Measurements from ENCODE around the gene ADAM23.

The ADAM23 gene

DNA sequence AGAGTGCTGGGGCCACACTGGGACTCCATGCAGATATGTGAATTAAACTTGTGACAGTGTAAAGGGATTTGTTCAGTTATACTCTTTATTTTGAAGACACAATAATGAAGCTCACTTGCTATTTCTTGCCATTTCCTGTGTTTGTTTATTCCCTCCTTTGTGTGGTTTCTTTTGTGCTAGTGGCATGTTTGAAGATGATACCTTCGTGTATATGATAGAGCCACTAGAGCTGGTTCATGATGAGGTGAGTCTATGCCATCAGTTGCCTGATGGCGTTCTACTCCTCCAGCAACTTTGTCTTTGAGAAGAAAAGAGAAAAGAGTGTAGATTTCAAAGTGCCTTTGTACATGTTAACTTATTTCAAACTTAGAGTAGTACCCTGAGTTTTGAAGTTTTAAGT, 99.7 kb downstream of the ADAM23 start:
- H3K9ac ChIP-seq (ENCODE audit: low read length) = no peak overlapping the region
- H3K4me2 ChIP-seq (ENCODE audit: low read depth, low read length, poor library complexity, severe bottlenecking) = no peak overlapping the region
- no peaks in the 10 kb centered on the region for H3K36me3 ChIP-seq (ENCODE audit: low read length)
- no peak overlapping the region for H3K27ac ChIP-seq (ENCODE audit: low read depth, low read length)
- TF ChIP-seq EZH2phosphoT487 (conservative IDR thresholded peaks at IDR 0.05; ENCODE audit: low read length) = no peak
- TF ChIP-seq, protein P1, sequence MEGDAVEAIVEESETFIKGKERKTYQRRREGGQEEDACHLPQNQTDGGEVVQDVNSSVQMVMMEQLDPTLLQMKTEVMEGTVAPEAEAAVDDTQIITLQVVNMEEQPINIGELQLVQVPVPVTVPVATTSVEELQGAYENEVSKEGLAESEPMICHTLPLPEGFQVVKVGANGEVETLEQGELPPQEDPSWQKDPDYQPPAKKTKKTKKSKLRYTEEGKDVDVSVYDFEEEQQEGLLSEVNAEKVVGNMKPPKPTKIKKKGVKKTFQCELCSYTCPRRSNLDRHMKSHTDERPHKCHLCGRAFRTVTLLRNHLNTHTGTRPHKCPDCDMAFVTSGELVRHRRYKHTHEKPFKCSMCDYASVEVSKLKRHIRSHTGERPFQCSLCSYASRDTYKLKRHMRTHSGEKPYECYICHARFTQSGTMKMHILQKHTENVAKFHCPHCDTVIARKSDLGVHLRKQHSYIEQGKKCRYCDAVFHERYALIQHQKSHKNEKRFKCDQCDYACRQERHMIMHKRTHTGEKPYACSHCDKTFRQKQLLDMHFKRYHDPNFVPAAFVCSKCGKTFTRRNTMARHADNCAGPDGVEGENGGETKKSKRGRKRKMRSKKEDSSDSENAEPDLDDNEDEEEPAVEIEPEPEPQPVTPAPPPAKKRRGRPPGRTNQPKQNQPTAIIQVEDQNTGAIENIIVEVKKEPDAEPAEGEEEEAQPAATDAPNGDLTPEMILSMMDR (IDR thresholded peaks at IDR 0.05; ENCODE audit: insufficient read depth, low read length, poor library complexity, severe bottlenecking) = no peak
- no peak overlapping the region for H3K4me3 ChIP-seq (ENCODE audit: insufficient read depth, low read length, poor library complexity, severe bottlenecking)
- no peaks in the 10 kb centered on the region for H3K9me3 ChIP-seq (ENCODE audit: insufficient read depth, low read length)
- H3F3A ChIP-seq (ENCODE audit: insufficient read depth) = no peaks in the 10 kb centered on the region
- H3K9me2 ChIP-seq (replicated peaks; ENCODE audit: insufficient read depth, low read length) = no peaks in the 10 kb centered on the region
- no peaks in the 10 kb centered on the region for H3K79me2 ChIP-seq (ENCODE audit: insufficient read depth, low read length)
- no peaks in the 10 kb centered on the region for H4K20me1 ChIP-seq (ENCODE audit: low read depth, low read length)
- H3K27me3 ChIP-seq (ENCODE audit: low read length) = no peaks in the 10 kb centered on the region
- no peak overlapping the region for H2AFZ ChIP-seq (ENCODE audit: low read depth, low read length, severe bottlenecking)

DNA sequence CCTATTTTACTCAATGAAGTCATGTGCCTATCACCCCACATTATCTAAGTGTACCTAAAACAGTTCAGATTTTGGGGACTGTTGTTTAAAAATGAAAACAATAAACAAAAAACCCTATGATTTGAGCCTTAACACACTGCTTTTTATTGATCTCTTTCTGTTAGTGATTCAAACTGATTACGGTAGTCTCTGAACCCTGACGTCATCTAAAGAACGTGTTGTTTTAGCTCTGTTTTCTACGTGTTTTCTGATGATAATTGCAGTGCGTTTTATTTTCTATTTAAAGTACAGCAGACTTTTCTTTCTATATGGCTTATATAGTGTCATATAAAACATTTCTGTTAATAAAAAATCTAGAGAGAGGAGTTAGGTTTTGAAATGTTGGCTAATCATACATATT, 105.1 kb downstream of the ADAM23 start:
- no peak overlapping the region for H3K4me2 ChIP-seq (ENCODE audit: low read depth, low read length, poor library complexity, severe bottlenecking)
- no peak overlapping the region for H3K27ac ChIP-seq (ENCODE audit: low read depth, low read length)
- H3K27me3 ChIP-seq (ENCODE audit: low read length) = no peaks in the 10 kb centered on the region
- no peaks in the 10 kb centered on the region for H3K9me2 ChIP-seq (replicated peaks; ENCODE audit: insufficient read depth, low read length)
- TF ChIP-seq EZH2phosphoT487 (conservative IDR thresholded peaks at IDR 0.05; ENCODE audit: low read length) = no peak
- TF ChIP-seq, protein P1 (IDR thresholded peaks at IDR 0.05; ENCODE audit: insufficient read depth, low read length, poor library complexity, severe bottlenecking) = no peak
- no peak overlapping the region for H3K9ac ChIP-seq (ENCODE audit: low read length)
- no peaks in the 10 kb centered on the region for H3F3A ChIP-seq (ENCODE audit: insufficient read depth)
- no peak overlapping the region for H2AFZ ChIP-seq (ENCODE audit: low read depth, low read length, severe bottlenecking)
- H3K9me3 ChIP-seq (ENCODE audit: insufficient read depth, low read length) = no peaks in the 10 kb centered on the region
- H3K79me2 ChIP-seq (ENCODE audit: insufficient read depth, low read length) = no peaks in the 10 kb centered on the region
- H4K20me1 ChIP-seq (ENCODE audit: low read depth, low read length) = no peaks in the 10 kb centered on the region
- no peak overlapping the region for H3K4me3 ChIP-seq (ENCODE audit: insufficient read depth, low read length, poor library complexity, severe bottlenecking)
- H3K36me3 ChIP-seq (ENCODE audit: low read length) = no peaks in the 10 kb centered on the region

DNA sequence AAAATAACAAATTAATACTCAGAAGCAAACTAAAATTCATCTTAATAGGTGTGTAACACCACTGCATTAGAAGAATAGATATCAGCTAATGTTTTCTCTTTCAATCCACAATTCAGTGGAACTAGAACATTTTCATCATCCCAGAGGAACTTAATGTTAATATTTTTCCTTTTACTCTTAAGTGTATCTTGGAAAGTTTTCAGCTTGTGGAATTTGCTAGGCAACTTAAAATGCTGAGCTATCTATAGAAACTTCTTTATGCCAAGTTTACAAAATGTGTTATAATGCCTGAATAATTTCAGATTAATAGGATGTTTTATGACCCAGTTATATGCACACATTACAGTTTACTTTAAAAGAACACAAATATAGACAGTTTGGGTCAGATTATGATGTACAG, 112.4 kb downstream of the ADAM23 start:
- H3K4me2 ChIP-seq (ENCODE audit: low read depth, low read length, poor library complexity, severe bottlenecking) = no peak overlapping the region
- H4K20me1 ChIP-seq (ENCODE audit: low read depth, low read length) = no peaks in the 10 kb centered on the region
- no peak overlapping the region for H3K27ac ChIP-seq (ENCODE audit: low read depth, low read length)
- no peak overlapping the region for H3K4me3 ChIP-seq (ENCODE audit: insufficient read depth, low read length, poor library complexity, severe bottlenecking)
- H3K9me3 ChIP-seq (ENCODE audit: insufficient read depth, low read length) = no peaks in the 10 kb centered on the region
- H3K36me3 ChIP-seq (ENCODE audit: low read length) = no peaks in the 10 kb centered on the region
- no peaks in the 10 kb centered on the region for H3K79me2 ChIP-seq (ENCODE audit: insufficient read depth, low read length)
- no peak for TF ChIP-seq EZH2phosphoT487 (conservative IDR thresholded peaks at IDR 0.05; ENCODE audit: low read length)
- TF ChIP-seq, protein P1 (IDR thresholded peaks at IDR 0.05; ENCODE audit: insufficient read depth, low read length, poor library complexity, severe bottlenecking) = no peak
- H2AFZ ChIP-seq (ENCODE audit: low read depth, low read length, severe bottlenecking) = no peak overlapping the region
- H3K9ac ChIP-seq (ENCODE audit: low read length) = no peak overlapping the region
- no peaks in the 10 kb centered on the region for H3F3A ChIP-seq (ENCODE audit: insufficient read depth)
- no peaks in the 10 kb centered on the region for H3K27me3 ChIP-seq (ENCODE audit: low read length)
- H3K9me2 ChIP-seq (replicated peaks; ENCODE audit: insufficient read depth, low read length) = no peaks in the 10 kb centered on the region
